SH-SY5Y (cell line): ENCODE results near the gene DMD.

Experiments used
- GATA2 ChIP-seq: IDR thresholded peaks from 2 replicates; pipeline ENCODE4 v1.6.1; 2011; ENCODE audit warnings: mild to moderate bottlenecking, low read depth, low read length
- GATA3 ChIP-seq: IDR thresholded peaks from 2 replicates; pipeline ENCODE4 v1.6.1; 2011; ENCODE audit warnings: low read depth, mild to moderate bottlenecking, low read length, moderate library complexity

DMD gene

DNA sequence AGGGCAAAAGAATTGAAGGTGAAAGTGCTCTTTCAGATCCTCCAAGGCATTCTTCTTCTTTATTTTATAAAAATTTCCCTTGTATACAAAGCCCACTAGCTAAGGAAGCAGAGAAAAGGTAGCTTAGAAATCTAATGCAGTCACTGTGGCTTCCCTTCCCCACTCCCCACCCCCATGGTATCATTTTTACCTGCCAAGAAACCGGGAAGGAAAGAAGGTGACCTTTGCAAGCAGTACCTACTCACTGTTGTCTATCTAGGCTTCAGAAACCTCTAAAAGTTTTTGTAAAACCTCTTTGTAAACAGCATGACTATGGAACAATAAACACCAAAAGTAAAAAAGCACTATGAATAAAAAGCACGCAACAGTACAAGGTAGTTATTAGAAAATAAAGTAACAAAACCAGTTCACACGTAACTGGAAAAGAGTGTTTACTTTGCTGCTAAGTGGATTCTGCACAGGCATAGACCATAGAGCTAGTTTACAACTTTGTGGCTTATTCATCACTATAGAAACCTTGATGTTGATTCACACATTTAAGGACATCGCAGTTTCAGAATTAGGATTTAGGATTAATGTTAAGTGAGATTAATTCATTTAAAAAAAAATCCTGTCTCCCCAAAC lies 2029.9 kb downstream of the DMD start:
- TF ChIP-seq GATA3 = no peak
- no peak for TF ChIP-seq GATA2

DNA sequence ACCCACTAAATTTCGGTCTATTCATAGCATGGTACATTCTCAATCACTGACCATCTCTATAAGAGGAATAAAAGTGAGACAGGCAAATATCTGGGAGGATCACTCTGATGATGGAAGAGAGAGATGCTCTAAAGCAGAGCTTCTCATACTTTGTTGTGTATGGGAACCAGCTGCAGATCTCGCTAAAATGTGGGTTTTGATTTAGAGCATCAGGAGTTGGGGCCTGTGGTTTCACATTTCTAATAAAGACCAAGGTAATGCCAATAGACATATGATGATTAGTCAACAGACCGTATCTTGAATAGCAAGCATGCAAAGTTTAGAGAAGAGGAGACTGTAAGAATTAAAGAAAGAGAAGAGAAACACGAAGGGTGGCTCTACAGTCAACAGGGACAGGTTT lies 2032.1 kb downstream of the DMD start:
- no peak for TF ChIP-seq GATA3
- TF ChIP-seq GATA2 = no peak

DNA sequence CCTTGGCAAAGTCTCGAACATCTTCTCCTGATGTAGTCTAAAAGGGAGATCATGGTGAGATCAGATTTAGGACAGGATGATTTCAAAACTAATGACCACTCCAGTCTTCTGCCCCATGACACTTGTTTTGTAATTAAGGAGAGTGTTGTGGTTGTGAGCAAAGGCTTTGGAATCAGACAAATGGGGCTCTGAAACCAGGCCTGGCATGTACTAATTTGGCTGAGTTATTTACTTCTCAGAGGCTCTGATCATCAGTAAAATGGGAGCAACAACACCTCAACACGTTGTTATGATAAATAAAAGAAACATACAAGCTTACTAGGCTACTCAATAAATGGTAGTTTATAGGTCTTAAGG lies 2032.6 kb downstream of the DMD start:
- TF ChIP-seq GATA2 = no peak
- no peak for TF ChIP-seq GATA3

DNA sequence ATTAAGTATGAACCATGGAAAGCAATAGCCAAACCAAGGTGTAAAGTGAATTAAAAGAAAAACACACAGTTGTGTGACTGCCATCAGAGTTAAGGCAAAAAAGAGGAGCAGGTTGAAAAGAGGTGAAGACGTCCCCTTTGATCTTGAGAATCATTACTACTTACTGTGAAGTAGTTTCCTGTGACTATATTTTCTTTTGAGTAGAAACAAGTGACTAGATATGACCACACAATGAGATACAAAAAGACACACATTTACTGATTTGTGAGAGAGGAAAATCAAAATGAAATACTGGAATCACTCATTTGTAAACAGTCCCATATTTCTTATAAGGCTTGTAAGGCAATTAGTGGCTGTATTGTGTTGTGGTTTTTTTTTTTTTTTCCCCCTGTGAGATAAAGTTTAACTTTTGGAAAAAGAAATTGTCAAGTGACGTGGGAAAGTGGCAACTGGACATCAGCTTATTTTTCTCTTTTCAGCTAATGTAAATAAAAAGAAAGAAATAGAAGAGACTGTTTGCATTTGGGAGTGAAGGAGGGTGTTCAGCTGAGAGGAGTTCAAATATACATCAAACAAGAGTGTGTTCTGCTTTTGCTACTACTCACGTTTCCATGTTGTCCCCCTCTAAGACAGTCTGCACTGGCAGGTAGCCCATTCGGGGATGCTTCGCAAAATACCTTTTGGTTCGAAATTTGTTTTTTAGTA lies 2033.1 kb downstream of the DMD start:
- TF ChIP-seq GATA2 = no peak
- TF ChIP-seq GATA3 = no peak

- TF ChIP-seq GATA3 (no peak), GATA2 (no peak)
These were observed 2040.6 kb downstream of the DMD start for GRCh38 chrX:31170792-31171191.

DNA sequence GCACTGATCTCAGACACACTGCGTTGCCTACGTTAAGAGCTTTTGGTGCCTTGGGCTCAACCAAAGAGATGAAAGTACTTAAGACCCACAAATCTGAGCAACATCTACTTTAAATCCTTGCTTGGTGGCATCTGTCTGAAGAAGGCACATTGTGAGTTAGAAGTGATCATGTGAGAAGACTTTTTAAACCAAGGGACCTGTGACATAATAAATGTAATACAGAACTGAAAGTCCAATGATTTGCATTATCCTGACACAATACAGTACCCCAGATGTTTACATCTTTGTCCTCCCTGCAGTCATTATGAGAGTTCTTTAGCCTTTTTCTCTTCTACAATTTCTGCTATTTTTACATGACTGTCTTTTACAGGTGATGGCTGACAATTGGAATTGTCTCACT lies 2042.8 kb downstream of the DMD start:
- TF ChIP-seq GATA3 = no peak
- no peak for TF ChIP-seq GATA2

DNA sequence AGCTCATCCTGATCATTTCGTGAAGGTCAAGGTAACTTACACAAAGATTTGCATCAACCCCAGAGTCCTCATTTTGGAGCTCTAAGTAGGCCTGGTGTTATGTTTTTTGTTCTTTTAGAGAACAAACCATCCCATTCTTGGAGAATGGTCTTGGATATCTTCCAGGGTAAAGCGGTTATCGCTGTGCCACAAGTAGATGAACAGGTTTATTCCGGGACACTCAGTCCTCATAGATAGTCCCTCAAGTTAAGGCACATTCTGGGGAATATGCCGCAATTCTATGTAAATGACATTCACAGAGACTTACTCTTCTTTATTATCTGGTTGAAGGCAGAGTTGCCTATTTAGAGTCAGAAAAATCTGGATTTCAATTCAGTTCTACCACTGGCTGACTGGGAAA lies 2044.5 kb downstream of the DMD start:
- TF ChIP-seq GATA3 = no peak
- no peak for TF ChIP-seq GATA2

DNA sequence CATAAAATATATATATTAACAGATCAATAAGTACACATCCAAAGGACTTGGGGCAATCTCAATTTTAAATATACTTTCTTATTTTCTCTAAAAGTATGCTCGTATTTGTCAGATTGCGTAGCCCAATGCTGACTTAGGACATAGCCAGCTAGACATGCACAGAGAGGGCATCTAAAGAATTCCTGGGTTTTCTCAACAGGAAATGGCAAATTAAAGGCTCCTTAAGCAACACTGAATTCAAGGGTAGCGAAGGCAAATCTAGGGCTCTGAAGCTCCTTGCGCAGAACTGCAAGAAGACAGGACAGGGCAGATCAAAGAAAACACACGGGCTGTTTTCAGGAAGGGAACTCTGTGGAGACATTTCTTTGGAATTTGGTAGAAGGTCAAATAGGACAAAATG lies 2044.9 kb downstream of the DMD start:
- TF ChIP-seq GATA3 (no peak), GATA2 (no peak)

- TF ChIP-seq GATA2 (no peak), GATA3 (no peak)
These were observed 2045.9 kb downstream of the DMD start for GRCh38 chrX:31165241-31166035.

- TF ChIP-seq GATA2 (no peak), GATA3 (no peak)
These were observed 2056.4 kb downstream of the DMD start for GRCh38 chrX:31154946-31155345.

DNA sequence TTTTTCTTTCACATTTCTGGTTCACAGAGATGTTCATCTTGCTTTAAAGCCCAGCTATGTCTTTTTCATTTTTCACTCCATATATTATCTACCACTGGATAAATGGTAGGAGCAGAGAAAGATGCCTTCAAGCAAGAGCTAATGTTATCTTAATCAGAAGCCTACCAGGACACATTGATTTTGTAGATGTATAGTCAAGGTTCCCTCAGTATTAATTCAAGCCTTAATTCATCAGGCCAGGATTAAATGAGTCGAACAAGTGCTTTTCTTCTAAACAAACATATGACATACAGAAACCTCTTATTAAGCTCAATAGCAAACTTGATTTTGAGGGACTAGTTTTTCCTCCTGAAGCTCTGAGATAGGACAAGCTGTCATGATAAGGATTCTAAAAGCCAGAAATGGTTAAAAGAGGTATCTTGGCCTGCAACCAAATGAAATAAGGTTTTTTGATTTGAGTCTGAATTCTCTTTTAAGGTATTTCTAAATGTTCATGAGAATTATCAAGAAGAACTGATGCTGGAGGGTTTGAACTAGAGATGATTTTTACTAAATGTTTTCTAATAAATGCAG lies 2057.8 kb downstream of the DMD start:
- TF ChIP-seq GATA3 (peak; percentile 88), GATA2 (peak; percentile 79)

DNA sequence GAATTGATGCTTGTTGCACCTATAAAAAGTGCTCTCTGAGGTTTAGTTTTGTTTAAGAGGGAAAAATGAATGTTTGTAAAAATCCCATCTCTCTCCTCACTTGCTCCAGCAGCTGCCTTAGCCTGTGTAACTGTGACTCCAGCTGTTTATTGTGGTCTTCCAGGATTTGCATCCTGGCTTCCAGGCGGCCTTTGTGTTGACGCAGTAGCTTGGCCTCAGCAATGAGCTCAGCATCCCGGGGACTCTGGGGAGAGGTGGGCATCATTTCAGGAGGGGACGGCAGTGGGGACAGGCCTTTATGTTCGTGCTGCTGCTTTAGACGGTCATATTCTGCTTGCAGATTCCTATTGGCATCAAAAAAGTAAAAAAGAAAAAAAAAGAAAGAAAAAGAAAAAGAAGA lies 2064.2 kb downstream of the DMD start:
- no peak for TF ChIP-seq GATA2

DNA sequence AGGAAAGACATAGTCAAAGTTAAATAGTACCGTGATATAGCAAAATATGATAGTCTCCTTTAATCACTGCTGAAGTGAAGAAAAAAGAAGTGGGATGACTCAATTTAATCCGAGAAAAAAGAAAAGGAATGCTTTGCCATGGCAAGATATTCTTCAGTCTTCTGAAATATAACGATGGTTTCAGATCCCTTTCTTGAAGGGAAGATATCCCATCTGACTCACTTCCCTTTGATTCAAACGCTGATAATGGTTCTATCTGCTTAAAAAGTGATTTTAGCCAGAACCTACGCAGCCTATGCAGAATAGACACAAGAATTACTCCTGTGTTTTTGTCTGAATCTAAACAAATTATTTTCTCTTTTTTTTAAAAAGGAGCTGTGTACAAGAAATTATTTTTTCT lies 2071.4 kb downstream of the DMD start:
- TF ChIP-seq GATA3 (no peak), GATA2 (no peak)

GRCh38 chrX:31138124-31138523 lies 2073.2 kb downstream of the DMD start:
- TF ChIP-seq GATA3 (no peak), GATA2 (no peak)

DNA sequence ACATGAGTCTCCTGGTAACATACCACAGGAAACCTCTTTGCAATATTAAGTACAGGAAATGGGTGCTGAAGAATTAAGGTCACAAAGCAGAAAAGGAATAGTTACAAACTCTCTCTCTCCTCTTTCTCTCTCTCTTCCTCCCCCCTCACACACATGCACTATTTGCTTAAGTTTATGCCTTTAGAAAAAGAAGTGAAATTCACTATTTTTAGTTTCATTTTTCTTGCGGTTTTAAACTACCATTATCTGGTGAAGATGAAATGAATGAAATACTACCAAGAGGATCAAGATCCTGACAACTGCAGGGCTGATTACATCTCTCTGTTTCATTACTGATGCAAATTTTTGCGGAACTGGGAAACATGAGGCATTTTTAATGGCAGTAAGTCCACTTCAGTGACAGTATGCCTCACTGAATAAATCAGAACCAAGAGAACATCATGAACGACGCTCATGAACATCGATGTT lies 2075.2 kb downstream of the DMD start:
- no peak for TF ChIP-seq GATA3
- TF ChIP-seq GATA2 = no peak

GRCh38 chrX:31132821-31133241 lies 2078.5 kb downstream of the DMD start:
- TF ChIP-seq GATA3 (no peak), GATA2 (0 out of 2 replicates have a peak, but pooled peaks have one; percentile 8)
